Bronchial epithelial cell (primary cell): Measurements from ENCODE around the gene TAPBP. TPM values are rescaled to one million over a fixed set of nuclear protein-coding genes. Genes with fewer than 3 reads are reported as not detected.

Experiments
- DNase-seq: peaks from one replicate; pipeline ENCODE4 v3.0.0-alpha.2; 2010; ENCODE audit warnings: low read depth
- FAIRE-seq: peaks from 2 replicates; lab custom pipeline; 2011; peaks lifted over from hg19 to GRCh38; lab: Jason Lieb, UNC
- H3K27me3 ChIP-seq: 2 replicates; pipeline ENCODE4 v1.5.1; 2011; ENCODE audit warnings: low read length; ENCODE audit not compliant: control insufficient read depth, insufficient read depth
- H3K36me3 ChIP-seq: 2 replicates; pipeline ENCODE4 v1.5.1; 2011; ENCODE audit warnings: low read length; ENCODE audit not compliant: control insufficient read depth, insufficient read depth
- H3K4me3 ChIP-seq: 2 replicates; pipeline ENCODE4 v1.5.1; 2011; ENCODE audit warnings: mild to moderate bottlenecking, low read depth, low read length, control low read depth
- CTCF ChIP-seq: IDR thresholded peaks from 2 replicates; pipeline ENCODE4 v1.5.1; 2011; ENCODE audit warnings: mild to moderate bottlenecking, moderate library complexity, low read length, control low read depth, inconsistent platforms; ENCODE audit not compliant: insufficient read depth, severe bottlenecking
- total RNA-seq: library from RNA; depleted of rRNA; stranded (reverse); fragments of >200 nt; gene quantifications from 2 replicates; pipeline ENCODE4 v1.2.1, GENCODE V29; 2014

The TAPBP gene
- total RNA-seq, 1 donor from 2014 or later: 11.6 TPM

GRCh38 chr6:33312361-33313104 is 1.3 kb downstream of the TAPBP start:
- DNase-seq (peak; percentile 84), FAIRE-seq (no peak)
- Histone ChIP-seq H3K27me3 (no peaks in the 10 kb centered on the region), H3K36me3 (peaks cover 5% of the 10 kb centered on the region), H3K4me3 (peak overlapping the region; percentile 93)
- no peak for TF ChIP-seq CTCF

GRCh38 chr6:33306356-33306755 is 7.5 kb downstream of the TAPBP start:
- FAIRE-seq (no peak), DNase-seq (no peak)
- H3K4me3 ChIP-seq: no peak overlapping the region
- no peak for TF ChIP-seq CTCF
- no peaks in the 10 kb centered on the region for H3K27me3 ChIP-seq
- H3K36me3 ChIP-seq: peaks cover 8% of the 10 kb centered on the region

GRCh38 chr6:33305052-33305451 is 8.8 kb downstream of the TAPBP start:
- no peaks in the 10 kb centered on the region for H3K27me3 ChIP-seq
- peaks cover 8% of the 10 kb centered on the region for H3K36me3 ChIP-seq
- DNase-seq (no peak), FAIRE-seq (no peak)
- TF ChIP-seq CTCF: no peak
- no peak overlapping the region for H3K4me3 ChIP-seq

GRCh38 chr6:33304216-33304615 is 9.7 kb downstream of the TAPBP start:
- H3K36me3 ChIP-seq: peaks cover 8% of the 10 kb centered on the region
- DNase-seq (no peak), FAIRE-seq (no peak)
- TF ChIP-seq CTCF: no peak
- H3K4me3 ChIP-seq: no peak overlapping the region
- no peaks in the 10 kb centered on the region for H3K27me3 ChIP-seq

- Histone ChIP-seq H3K27me3 (no peaks in the 10 kb centered on the region), H3K36me3 (peaks cover 8% of the 10 kb centered on the region), H3K4me3 (no peak overlapping the region)
- no peak for FAIRE-seq
- TF ChIP-seq CTCF: no peak
- DNase-seq: no peak
Observed at GRCh38 chr6:33301877-33302276, 12.0 kb downstream of the TAPBP start.
